ENCODE measurements around the gene DAZAP1.
A peak's percentile ranks its signal among the peaks of the same experiment; 100 is the strongest.

Gene DAZAP1

GRCh38 chr19:1452802-1453524 lies 45.6 kb downstream of the DAZAP1 start:
- no peak for TF ChIP-seq CTCF (conservative IDR thresholded peaks at IDR 0.05; ENCODE audit: control insufficient read depth, insufficient read depth, low read depth, low read length)
- DNase-seq (ENCODE audit: low read depth): no peak
- no peak overlapping the region for H3K4me3 ChIP-seq (ENCODE audit: control insufficient read depth, low read depth, low read length)

- TF ChIP-seq CTCF (conservative IDR thresholded peaks at IDR 0.05; ENCODE audit: control insufficient read depth, insufficient read depth, low read depth, low read length): no peak
- H3K4me3 ChIP-seq (ENCODE audit: control insufficient read depth, low read depth, low read length): no peak overlapping the region
- DNase-seq (ENCODE audit: low read depth): peak; percentile 62
These were observed 46.4 kb downstream of the DAZAP1 start for GRCh38 chr19:1453525-1454364.

GRCh38 chr19:1455002-1455335 lies 47.6 kb downstream of the DAZAP1 start:
- no peak for TF ChIP-seq CTCF (conservative IDR thresholded peaks at IDR 0.05; ENCODE audit: control insufficient read depth, insufficient read depth, low read depth, low read length)
- no peak overlapping the region for H3K4me3 ChIP-seq (ENCODE audit: control insufficient read depth, low read depth, low read length)
- no peak for DNase-seq (ENCODE audit: low read depth)

GRCh38 chr19:1455336-1456120 lies 48.1 kb downstream of the DAZAP1 start:
- peak; percentile 69 for DNase-seq (ENCODE audit: low read depth)
- no peak overlapping the region for H3K4me3 ChIP-seq (ENCODE audit: control insufficient read depth, low read depth, low read length)
- no peak for TF ChIP-seq CTCF (conservative IDR thresholded peaks at IDR 0.05; ENCODE audit: control insufficient read depth, insufficient read depth, low read depth, low read length)

GRCh38 chr19:1456121-1456900 lies 48.9 kb downstream of the DAZAP1 start:
- TF ChIP-seq CTCF (conservative IDR thresholded peaks at IDR 0.05; ENCODE audit: control insufficient read depth, insufficient read depth, low read depth, low read length): no peak
- DNase-seq (ENCODE audit: low read depth): no peak
- no peak overlapping the region for H3K4me3 ChIP-seq (ENCODE audit: control insufficient read depth, low read depth, low read length)

Measured in fibroblast of mammary gland (primary cell).